Prostate gland (tissue), 2 donors: ENCODE results near the gene ROR1. TPM values are rescaled to one million over a fixed set of nuclear protein-coding genes. Genes with fewer than 3 reads are reported as not detected.

Experiments used
- DNase-seq: peaks from one replicate; pipeline ENCODE4 v3.0.0-alpha.2; 2019; ENCODE audit warnings: low spot score
- H3K27ac ChIP-seq, 2 donors: fragments of 200-600 bp; sonication (generic); 2 replicates each; pipeline ENCODE4 v1.5.1; 2017 to 2019
- H3K27me3 ChIP-seq: fragments of 200-600 bp; sonication (generic); replicated peaks from 2 replicates; pipeline ENCODE4 v1.5.1; 2019; ENCODE audit not compliant: insufficient read depth
- H3K36me3 ChIP-seq, 2 donors: fragments of 200-600 bp; sonication (generic); 1 replicate in 1 of 2; 2 replicates in 1 of 2; pipeline versions ENCODE4 v1.5.1 to v1.8.1; 2017 to 2019
- H3K4me1 ChIP-seq: fragments of 200-600 bp; sonication (generic); replicated peaks from 2 replicates; pipeline ENCODE4 v1.5.1; 2019
- H3K4me3 ChIP-seq, 2 donors: fragments of 200-600 bp; sonication (generic); 2 replicates each; pipeline ENCODE4 v1.5.1; 2017 to 2019
- H3K9me3 ChIP-seq: fragments of 200-600 bp; sonication (generic); 2 replicates; pipeline ENCODE4 v1.5.1; 2017
- CTCF ChIP-seq, 4 experiments: fragments of 200-600 bp in 2 of 4; fragments of 450-650 bp in 2 of 4; sonication (generic) in 2 of 4; IDR thresholded peaks; 1 replicate in 3 of 4; 2 replicates in 1 of 4; pipeline ENCODE4 v1.5.1; 2016 to 2019; ENCODE audit warnings: antibody characterized with exemption in 4 of 4, mild to moderate bottlenecking in 2 of 4, moderate library complexity in 2 of 4
- POLR2A ChIP-seq: fragments of 450-650 bp; IDR thresholded peaks from one replicate; pipeline ENCODE4 v1.6.1; 2016; ENCODE audit warnings: antibody characterized with exemption, mild to moderate bottlenecking
- POLR2AphosphoS5 ChIP-seq: sonication (generic); formaldehyde crosslinking; IDR thresholded peaks from one replicate; pipeline ENCODE4 v1.6.1; 2017; ENCODE audit warnings: antibody characterized with exemption
- WGBS: methylation state at CpG from one replicate; pipeline ENCODE4 v1.1.5; 2018; 5-methylcytosine and 5-hydroxymethylcytosine counted together
- intact Hi-C: fragments of 100-400 bp; cut with DNase I; formaldehyde crosslinking; loops from one replicate; pipeline ENCODE4 v1.14.2; 2022
- total RNA-seq, 2 donors: library from RNA; depleted of rRNA; stranded (reverse); fragments of >200 nt; gene quantifications; one replicate each; pipeline ENCODE4 v1.1.0, GENCODE V29; 2016

The ROR1 gene
- total RNA-seq, 2 donors from 2014 or later: 7.3 to 11.1 TPM

GRCh38 chr1:64184003-64184440, 410.2 kb downstream of the ROR1 start:
- Histone ChIP-seq H3K4me3 (no peak overlapping the region), H3K27ac (no peak overlapping the region), H3K36me3 (no peaks in the 10 kb centered on the region), H3K27me3 (no peaks in the 10 kb centered on the region), H3K4me1 (no peaks in the 10 kb centered on the region), H3K9me3 (no peaks in the 10 kb centered on the region)
- intact Hi-C loops: no loop called here
- DNase-seq: no peak
- WGBS: 27% methylated on average over 5 of the region's 5 CpGs
- TF ChIP-seq POLR2A (no peak), POLR2AphosphoS5 (no peak), CTCF (IDR thresholded peaks at IDR 0.05) (no peak)

- no peak for TF ChIP-seq POLR2A
- TF ChIP-seq POLR2AphosphoS5: no peak
- TF ChIP-seq CTCF (IDR thresholded peaks at IDR 0.05): no peak
- intact Hi-C loops: no loop called here
- Histone ChIP-seq H3K27ac (no peak overlapping the region), H3K36me3 (no peaks in the 10 kb centered on the region), H3K9me3 (no peaks in the 10 kb centered on the region), H3K4me3 (no peak overlapping the region), H3K4me1 (no peaks in the 10 kb centered on the region), H3K27me3 (no peaks in the 10 kb centered on the region)
- 78% methylated on average over 10 of the region's 10 CpGs for WGBS
- DNase-seq: no peak
Observed at GRCh38 chr1:64186138-64186897, 412.5 kb downstream of the ROR1 start.

- no peaks in the 10 kb centered on the region for H3K9me3 ChIP-seq
- H3K4me3 ChIP-seq: no peak overlapping the region
- DNase-seq: no peak
- WGBS: 78% methylated on average over 7 of the region's 7 CpGs
- TF ChIP-seq POLR2A: no peak
- H3K4me1 ChIP-seq: no peaks in the 10 kb centered on the region
- H3K27ac ChIP-seq: no peak overlapping the region
- intact Hi-C loops: no loop called here
- no peaks in the 10 kb centered on the region for H3K36me3 ChIP-seq
- H3K27me3 ChIP-seq: no peaks in the 10 kb centered on the region
Observed at GRCh38 chr1:64186898-64187280, 413.1 kb downstream of the ROR1 start.

GRCh38 chr1:64187646-64188045, 413.8 kb downstream of the ROR1 start:
- H3K36me3 ChIP-seq: no peaks in the 10 kb centered on the region
- no peaks in the 10 kb centered on the region for H3K27me3 ChIP-seq
- intact Hi-C loops: no loop called here
- 81% methylated on average over 4 of the region's 4 CpGs for WGBS
- no peaks in the 10 kb centered on the region for H3K4me1 ChIP-seq
- TF ChIP-seq CTCF (IDR thresholded peaks at IDR 0.05): no peak
- no peak overlapping the region for H3K27ac ChIP-seq
- H3K9me3 ChIP-seq: no peaks in the 10 kb centered on the region
- DNase-seq: no peak
- no peak overlapping the region for H3K4me3 ChIP-seq

- Histone ChIP-seq H3K36me3 (no peaks in the 10 kb centered on the region), H3K4me1 (no peaks in the 10 kb centered on the region), H3K27ac (no peak overlapping the region), H3K4me3 (no peak overlapping the region), H3K9me3 (no peaks in the 10 kb centered on the region), H3K27me3 (no peaks in the 10 kb centered on the region)
- intact Hi-C loops: no loop called here
- DNase-seq: no peak
- 93% methylated on average over 8 of the region's 8 CpGs for WGBS
- no peak for TF ChIP-seq POLR2AphosphoS5
- no peak for TF ChIP-seq POLR2A
- TF ChIP-seq CTCF (IDR thresholded peaks at IDR 0.05): no peak
Observed at GRCh38 chr1:64192290-64192689, 418.5 kb downstream of the ROR1 start.
